ENCODE data around the gene MAP3K12.

MAP3K12 gene

GRCh38 chr12:53532524-53533445, 33.5 kb upstream of the MAP3K12 start:
- no peak for TF ChIP-seq CTCF (IDR thresholded peaks at IDR 0.05)

- no peak for TF ChIP-seq CTCF (IDR thresholded peaks at IDR 0.05)
These were observed 32.8 kb upstream of the MAP3K12 start for GRCh38 chr12:53532021-53532420.

- TF ChIP-seq CTCF (IDR thresholded peaks at IDR 0.05), result no peak
These were observed 31.7 kb upstream of the MAP3K12 start for GRCh38 chr12:53530920-53531319.

DNA sequence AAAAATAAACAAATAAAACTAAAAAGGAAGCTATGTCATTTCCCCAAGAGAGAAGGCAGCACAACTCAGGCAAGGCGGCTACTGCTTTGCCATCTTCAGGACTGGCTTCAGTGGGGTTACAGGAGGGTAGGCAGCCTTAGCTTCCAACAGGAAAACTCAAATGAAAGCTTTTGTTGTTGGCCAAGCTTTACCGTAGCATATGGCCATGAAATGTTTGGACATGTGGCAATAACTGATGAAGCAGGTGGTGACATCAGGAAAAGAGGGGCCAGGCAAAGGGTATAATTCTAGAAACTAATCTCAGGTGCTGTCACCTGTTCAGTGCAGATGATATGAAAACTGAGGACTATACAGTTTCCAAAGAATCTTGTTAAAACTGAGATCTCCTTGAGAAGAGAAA, 30.8 kb upstream of the MAP3K12 start:
- TF ChIP-seq CTCF (IDR thresholded peaks at IDR 0.05), result no peak

DNA sequence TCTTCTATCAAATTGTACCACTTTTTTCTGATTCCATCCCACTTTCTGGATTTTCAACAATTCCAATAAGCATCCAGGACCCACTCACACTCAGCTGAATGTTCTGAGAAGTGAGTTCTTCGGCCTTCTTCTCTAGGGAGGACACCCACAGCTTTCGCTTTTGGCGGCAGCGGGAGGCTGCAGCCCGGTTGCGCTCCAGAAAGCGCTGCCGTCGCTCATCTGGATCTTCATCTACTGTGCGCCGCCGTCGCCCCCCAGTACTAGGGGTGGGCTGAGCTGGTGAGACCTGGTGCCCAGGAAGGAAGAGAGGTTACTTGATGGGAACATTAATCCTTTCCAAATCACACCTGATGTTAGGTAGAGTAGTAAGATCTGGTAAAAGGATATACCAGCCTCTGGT, 25.2 kb upstream of the MAP3K12 start:
- no peak for TF ChIP-seq CTCF (IDR thresholded peaks at IDR 0.05)

- TF ChIP-seq CTCF (IDR thresholded peaks at IDR 0.05), result no peak
These were observed 23.9 kb upstream of the MAP3K12 start for GRCh38 chr12:53523131-53523530.

DNA sequence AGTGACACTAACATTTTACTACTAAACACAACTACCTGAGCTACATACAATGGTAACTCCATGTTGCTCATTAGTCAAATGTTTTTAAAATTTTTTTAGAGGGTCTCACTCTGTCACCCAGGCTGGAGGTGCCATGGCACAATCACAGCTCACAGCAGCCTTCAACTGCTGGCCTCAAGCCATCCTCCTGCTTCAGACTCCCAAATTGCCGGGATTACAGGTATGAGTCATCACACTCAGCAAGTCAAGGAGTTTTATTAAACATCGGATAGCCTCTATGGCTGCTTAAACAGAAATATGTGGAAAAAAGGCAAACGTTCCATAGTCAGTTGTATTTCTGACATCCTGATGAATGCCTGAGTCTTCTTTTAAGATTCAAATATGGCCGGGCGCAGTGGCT, 19.1 kb upstream of the MAP3K12 start:
- TF ChIP-seq CTCF (IDR thresholded peaks at IDR 0.05), result no peak

Data from LNCAP (cell line).